Fibroblast of lung (primary cell): ENCODE data around the gene KCNK7. TPM values are rescaled to one million over a fixed set of nuclear protein-coding genes. Genes with fewer than 3 reads are reported as not detected.

Source experiments
- DNase-seq, 2 donors: peaks; one replicate each; pipeline versions ENCODE4 v3.0.0 to v3.0.0-alpha.2; 2010; ENCODE audit warnings: low read depth in 2 of 2
- H2AFZ ChIP-seq: 2 replicates; pipeline ENCODE4 v1.5.1; 2012; ENCODE audit warnings: low read length, control low read depth, inconsistent platforms
- H3K27ac ChIP-seq: 2 replicates; pipeline ENCODE4 v1.5.1; 2011; ENCODE audit warnings: low read length, control low read depth; ENCODE audit not compliant: insufficient read depth
- H3K27me3 ChIP-seq: 2 replicates; pipeline ENCODE4 v1.5.1; 2011; ENCODE audit warnings: mild to moderate bottlenecking, low read length; ENCODE audit not compliant: control insufficient read depth, insufficient read depth
- H3K36me3 ChIP-seq: 2 replicates; pipeline ENCODE4 v1.5.1; 2011; ENCODE audit warnings: low read length; ENCODE audit not compliant: control insufficient read depth, insufficient read depth
- H3K4me1 ChIP-seq: 2 replicates; pipeline ENCODE4 v1.5.1; 2011; ENCODE audit warnings: low read length; ENCODE audit not compliant: control insufficient read depth, insufficient read depth; ENCODE audit errors: extremely low read depth
- H3K4me2 ChIP-seq: 2 replicates; pipeline ENCODE4 v1.5.1; 2011; ENCODE audit warnings: low read length, control low read depth; ENCODE audit not compliant: insufficient read depth; ENCODE audit errors: extremely low read depth
- H3K4me3 ChIP-seq, 4 experiments: fragments of 200-600 bp in 1 of 4; sonication (generic) in 1 of 4; replicated peaks in 1 of 4; 2 replicates each; pipeline ENCODE4 v1.5.1; 2011 to 2016; ENCODE audit warnings: low read length in 4 of 4, low read depth in 3 of 4, mild to moderate bottlenecking in 3 of 4, control low read depth in 2 of 4, inconsistent platforms in 1 of 4, mixed read lengths in 1 of 4; ENCODE audit not compliant: insufficient read depth in 1 of 4; ENCODE audit errors: control extremely low read depth in 1 of 4
- H3K79me2 ChIP-seq: 2 replicates; pipeline ENCODE4 v1.5.1; 2012; ENCODE audit warnings: mild to moderate bottlenecking, low read length, inconsistent platforms; ENCODE audit not compliant: control insufficient read depth, insufficient read depth
- H3K9ac ChIP-seq: 2 replicates; pipeline ENCODE4 v1.5.1; 2011; ENCODE audit warnings: mild to moderate bottlenecking, low read length, control low read depth; ENCODE audit not compliant: insufficient read depth
- H3K9me3 ChIP-seq: 2 replicates; pipeline ENCODE4 v1.5.1; 2012; ENCODE audit warnings: low read depth, low read length; ENCODE audit not compliant: control insufficient read depth, insufficient read depth
- H4K20me1 ChIP-seq: 2 replicates; pipeline ENCODE4 v1.5.1; 2011; ENCODE audit warnings: low read length; ENCODE audit not compliant: control insufficient read depth, insufficient read depth; ENCODE audit errors: extremely low read depth
- CTCF ChIP-seq, 2 donors: IDR thresholded peaks in 1 of 2; conservative IDR thresholded peaks in 1 of 2; 1 replicate in 1 of 2; 2 replicates in 1 of 2; pipeline ENCODE4 v1.5.1; 2011 to 2012; ENCODE audit warnings: low read length in 2 of 2, control low read depth in 1 of 2, inconsistent platforms in 1 of 2, low read depth in 1 of 2, mild to moderate bottlenecking in 1 of 2
- EZH2 ChIP-seq: IDR thresholded peaks from 2 replicates; pipeline ENCODE4 v1.5.1; 2012; ENCODE audit warnings: low read length, control low read depth, mild to moderate bottlenecking; ENCODE audit errors: missing control alignments
- polyA plus RNA-seq, 2 donors: library from polyadenylated mRNA; depleted of rRNA in 1 of 2; stranded (reverse) in 1 of 2; unstranded in 1 of 2; fragments of >200 nt; gene quantifications; 2 replicates each; pipeline ENCODE4 v1.2.1, GENCODE V29; 2011 to 2012; ENCODE audit warnings: missing spikeins in 1 of 2
- total RNA-seq: library from RNA; depleted of rRNA; stranded (reverse); fragments of >200 nt; gene quantifications from 2 replicates; pipeline ENCODE4 v1.2.1, GENCODE V29; 2014

Gene KCNK7
- total and polyA plus RNA-seq, 2 donors (not counting 1 experiment from before 2014, with no cell fraction given) = not detected

GRCh38 chr11:65583589-65583988 is 12.0 kb downstream of the KCNK7 start:
- Histone ChIP-seq H3K4me3 (no peak overlapping the region), H3K27ac (no peak overlapping the region), H3K36me3 (peaks cover 26% of the 10 kb centered on the region), H2AFZ (no peak overlapping the region), H3K27me3 (no peaks in the 10 kb centered on the region), H3K4me2 (no peak overlapping the region), H3K4me1 (peaks cover 8% of the 10 kb centered on the region), H3K9ac (no peak overlapping the region), H3K79me2 (no peaks in the 10 kb centered on the region), H3K9me3 (no peaks in the 10 kb centered on the region), H4K20me1 (no peaks in the 10 kb centered on the region)
- DNase-seq = no peak
- no peak for TF ChIP-seq CTCF (conservative IDR thresholded peaks at IDR 0.05 in 1 of 2, IDR thresholded peaks at IDR 0.05 in 1 of 2; ENCODE audit: low read depth in 1 of 2, low read length in 2 of 2)

- Histone ChIP-seq H3K4me2 (no peak overlapping the region), H3K36me3 (peaks cover 27% of the 10 kb centered on the region), H3K4me3 (no peak overlapping the region), H3K27me3 (no peaks in the 10 kb centered on the region), H3K27ac (no peak overlapping the region), H3K4me1 (peaks cover 11% of the 10 kb centered on the region), H3K9me3 (no peaks in the 10 kb centered on the region), H4K20me1 (no peaks in the 10 kb centered on the region), H2AFZ (no peak overlapping the region), H3K79me2 (peaks cover 5% of the 10 kb centered on the region), H3K9ac (no peak overlapping the region)
- TF ChIP-seq EZH2 (no peak), CTCF (conservative IDR thresholded peaks at IDR 0.05 in 1 of 2, IDR thresholded peaks at IDR 0.05 in 1 of 2; ENCODE audit: low read depth in 1 of 2, low read length in 2 of 2) (no peak)
- no peak for DNase-seq
Observed at GRCh38 chr11:65581928-65582327, 13.7 kb downstream of the KCNK7 start.

GRCh38 chr11:65580756-65581155 is 14.8 kb downstream of the KCNK7 start:
- H3K36me3 ChIP-seq = peaks cover 27% of the 10 kb centered on the region
- no peaks in the 10 kb centered on the region for H3K27me3 ChIP-seq
- DNase-seq = no peak
- H3K4me3 ChIP-seq = no peak overlapping the region
- H4K20me1 ChIP-seq = no peaks in the 10 kb centered on the region
- TF ChIP-seq EZH2 (no peak), CTCF (conservative IDR thresholded peaks at IDR 0.05 in 1 of 2, IDR thresholded peaks at IDR 0.05 in 1 of 2; ENCODE audit: low read depth in 1 of 2, low read length in 2 of 2) (no peak)
- peaks cover 15% of the 10 kb centered on the region for H3K4me1 ChIP-seq
- H3K79me2 ChIP-seq = peaks cover 11% of the 10 kb centered on the region
- no peak overlapping the region for H3K4me2 ChIP-seq
- no peaks in the 10 kb centered on the region for H3K9me3 ChIP-seq
- H2AFZ ChIP-seq = no peak overlapping the region
- H3K9ac ChIP-seq = no peak overlapping the region
- no peak overlapping the region for H3K27ac ChIP-seq
